HG03196 (cell line): ENCODE measurements around the gene ICAM1.
A peak's percentile ranks its signal among the peaks of the same experiment; 100 is the strongest.
"Not testable (repeated sequence)": the region's sequence is repeated elsewhere in the genome, so short reads cannot be mapped to it uniquely, and the experiment has no call there.

Experiments
- ATAC-seq: cut with Tn5 transposase; IDR thresholded peaks from one replicate; pipeline ENCODE4 v1.9.1; 2021; ENCODE audit not compliant: unreplicated experiment

ICAM1 gene, protein sequence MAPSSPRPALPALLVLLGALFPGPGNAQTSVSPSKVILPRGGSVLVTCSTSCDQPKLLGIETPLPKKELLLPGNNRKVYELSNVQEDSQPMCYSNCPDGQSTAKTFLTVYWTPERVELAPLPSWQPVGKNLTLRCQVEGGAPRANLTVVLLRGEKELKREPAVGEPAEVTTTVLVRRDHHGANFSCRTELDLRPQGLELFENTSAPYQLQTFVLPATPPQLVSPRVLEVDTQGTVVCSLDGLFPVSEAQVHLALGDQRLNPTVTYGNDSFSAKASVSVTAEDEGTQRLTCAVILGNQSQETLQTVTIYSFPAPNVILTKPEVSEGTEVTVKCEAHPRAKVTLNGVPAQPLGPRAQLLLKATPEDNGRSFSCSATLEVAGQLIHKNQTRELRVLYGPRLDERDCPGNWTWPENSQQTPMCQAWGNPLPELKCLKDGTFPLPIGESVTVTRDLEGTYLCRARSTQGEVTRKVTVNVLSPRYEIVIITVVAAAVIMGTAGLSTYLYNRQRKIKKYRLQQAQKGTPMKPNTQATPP

DNA sequence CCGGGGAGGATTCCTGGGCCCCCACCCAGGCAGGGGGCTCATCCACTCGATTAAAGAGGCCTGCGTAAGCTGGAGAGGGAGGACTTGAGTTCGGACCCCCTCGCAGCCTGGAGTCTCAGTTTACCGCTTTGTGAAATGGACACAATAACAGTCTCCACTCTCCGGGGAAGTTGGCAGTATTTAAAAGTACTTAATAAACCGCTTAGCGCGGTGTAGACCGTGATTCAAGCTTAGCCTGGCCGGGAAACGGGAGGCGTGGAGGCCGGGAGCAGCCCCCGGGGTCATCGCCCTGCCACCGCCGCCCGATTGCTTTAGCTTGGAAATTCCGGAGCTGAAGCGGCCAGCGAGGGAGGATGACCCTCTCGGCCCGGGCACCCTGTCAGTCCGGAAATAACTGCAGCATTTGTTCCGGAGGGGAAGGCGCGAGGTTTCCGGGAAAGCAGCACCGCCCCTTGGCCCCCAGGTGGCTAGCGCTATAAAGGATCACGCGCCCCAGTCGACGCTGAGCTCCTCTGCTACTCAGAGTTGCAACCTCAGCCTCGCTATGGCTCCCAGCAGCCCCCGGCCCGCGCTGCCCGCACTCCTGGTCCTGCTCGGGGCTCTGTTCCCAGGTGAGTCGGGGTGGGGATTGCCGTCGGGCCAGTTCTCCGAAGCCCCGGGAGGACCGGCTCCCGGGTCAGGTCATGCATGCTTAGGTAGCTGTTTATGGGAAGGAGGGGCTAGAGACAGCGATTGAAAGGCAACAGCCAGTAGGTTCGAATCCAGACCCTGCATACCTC lies at the start of gene ICAM1:
ICAM1 (plus strand) TSS at position 505 of the 779 bp plus-strand sequence; CDS start at position 545, 40 bp downstream.
- peak; percentile 53 for ATAC-seq

DNA sequence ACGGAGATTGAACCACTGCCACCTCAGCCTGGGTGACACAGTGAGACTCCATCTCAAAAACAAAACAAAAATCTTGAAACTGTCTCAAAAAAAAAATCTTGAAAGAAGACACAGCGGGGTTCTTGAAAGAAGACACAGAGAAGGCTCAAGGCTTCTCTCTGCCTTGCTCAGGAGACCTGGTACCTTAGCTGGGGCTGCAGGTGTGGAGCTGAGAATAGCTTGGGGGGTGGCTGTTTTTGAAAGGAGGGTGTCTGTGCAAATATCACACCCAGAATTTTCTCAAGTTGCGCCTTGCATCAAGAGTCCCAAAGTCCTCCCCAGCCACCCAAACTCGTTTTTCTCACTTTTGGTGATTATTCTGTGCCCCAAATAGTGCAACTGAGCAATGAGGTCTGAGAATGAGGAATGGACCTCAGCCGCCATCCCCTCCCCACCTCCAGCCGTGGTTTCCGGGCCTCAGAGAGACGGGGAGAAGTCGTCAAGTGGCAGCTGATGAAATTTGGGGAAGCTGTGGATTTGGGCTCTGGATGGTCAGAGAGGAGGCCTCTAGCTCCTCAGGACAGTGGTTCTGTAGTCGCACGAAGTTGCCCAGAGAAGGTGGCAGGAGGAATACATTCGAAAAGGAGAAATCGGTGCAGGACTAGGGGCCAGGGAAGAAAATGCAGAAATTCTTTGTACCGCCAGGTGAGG lies 48.6 kb upstream of the ICAM1 start:
- no peak for ATAC-seq

DNA sequence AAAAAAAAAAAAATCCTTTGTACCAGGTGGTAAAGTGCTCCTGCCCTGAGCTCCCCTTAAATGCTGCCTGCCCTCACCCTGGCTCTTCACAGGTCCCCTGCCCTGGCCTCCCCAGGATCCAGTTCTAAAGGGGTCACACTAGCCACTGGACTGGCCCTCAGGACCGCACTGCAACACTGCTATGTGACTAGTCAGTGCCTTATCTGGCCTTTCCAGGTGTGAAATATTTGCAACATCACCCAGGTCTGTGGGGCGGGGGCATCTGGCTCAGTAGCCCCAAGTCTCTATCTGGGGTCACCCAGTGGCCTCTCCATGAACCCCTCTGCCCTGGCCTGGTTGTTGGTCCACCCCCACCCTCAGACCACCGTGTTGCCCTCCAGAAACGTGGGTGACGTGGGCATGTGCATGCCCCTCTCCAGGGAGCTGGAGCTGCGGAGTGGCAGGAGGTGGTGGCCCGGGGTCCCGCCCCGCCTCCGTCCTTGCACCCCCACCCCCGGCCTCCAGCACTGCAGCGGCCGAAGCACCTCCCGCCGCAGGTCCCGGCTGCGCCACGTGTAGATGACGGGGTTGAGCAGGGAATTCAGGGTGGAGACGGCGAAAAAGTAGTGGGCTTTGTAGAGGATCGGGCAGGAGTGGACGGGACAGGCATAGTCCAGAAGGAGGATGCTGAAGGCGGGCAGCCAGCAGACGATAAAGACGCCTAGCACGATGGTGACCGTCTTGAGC lies 47.3 kb upstream of the ICAM1 start:
- ATAC-seq = no peak

DNA sequence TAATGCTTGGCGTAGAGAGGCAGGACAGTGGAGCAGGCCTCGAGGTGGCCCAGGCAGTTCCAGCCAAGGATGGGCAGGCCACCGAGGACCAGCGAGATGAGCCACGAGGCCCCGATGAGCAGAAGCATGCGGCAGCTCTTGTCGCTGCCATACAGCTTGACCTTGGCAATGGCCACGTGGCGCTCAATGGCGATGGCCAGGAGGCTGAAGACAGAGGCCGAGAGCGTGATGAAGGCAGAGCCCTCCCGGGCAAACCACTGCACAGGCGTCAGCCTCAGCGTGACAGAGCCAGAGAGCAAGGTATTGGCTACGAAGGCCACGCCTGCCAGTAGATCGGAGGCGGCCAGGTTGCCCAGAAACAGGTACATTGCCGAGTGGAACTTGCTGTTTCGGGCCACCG lies 46.6 kb upstream of the ICAM1 start:
- no peak for ATAC-seq

DNA sequence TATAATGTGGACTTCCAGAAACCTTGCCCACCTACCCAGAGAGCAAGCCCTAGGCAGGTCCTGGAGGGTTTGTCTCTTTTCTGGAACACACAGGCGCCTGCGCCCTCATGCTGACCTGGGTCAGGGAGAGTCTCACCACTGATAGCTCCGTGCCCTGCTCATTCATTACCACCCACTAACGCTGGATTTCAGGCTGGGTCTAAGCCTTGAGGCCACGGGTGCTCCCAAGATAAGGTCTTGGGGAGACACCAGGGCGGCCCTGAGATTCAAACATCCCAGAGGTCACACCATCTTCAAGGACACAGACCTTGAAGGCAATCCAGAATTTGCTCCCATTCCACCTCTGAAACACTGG lies 44.9 kb upstream of the ICAM1 start:
- no peak for ATAC-seq

DNA sequence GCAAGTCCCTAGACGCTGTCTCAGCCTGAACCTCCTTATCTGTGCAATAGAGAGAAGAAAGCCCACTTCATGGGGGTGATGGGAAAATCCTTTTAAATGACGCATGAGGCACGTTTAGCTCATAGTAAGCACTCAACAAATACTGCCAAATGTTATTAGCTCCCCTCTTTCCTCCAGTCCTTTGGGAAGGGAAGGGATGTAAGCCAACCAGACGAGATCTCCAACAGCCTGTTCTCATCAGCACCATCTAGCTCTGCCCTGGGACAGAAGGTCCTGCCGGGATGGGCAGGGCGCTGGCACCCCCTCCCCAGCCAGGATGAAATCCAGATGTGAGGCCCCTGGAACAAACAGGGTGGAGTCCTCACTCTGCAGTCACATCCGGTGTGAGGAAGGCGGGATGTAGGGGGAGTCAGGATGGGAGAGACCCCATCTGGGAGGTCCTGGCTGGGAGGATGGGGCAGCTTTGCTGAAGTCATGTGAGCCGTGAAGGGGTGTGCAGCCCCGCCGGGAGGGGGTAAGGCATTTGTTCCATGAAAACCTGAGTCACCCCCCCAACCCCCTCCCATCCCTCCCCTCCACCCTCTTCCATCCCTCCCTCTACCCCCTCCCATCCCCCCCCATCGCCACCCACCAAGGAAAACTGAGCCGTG lies 44.4 kb upstream of the ICAM1 start:
- no peak for ATAC-seq

DNA sequence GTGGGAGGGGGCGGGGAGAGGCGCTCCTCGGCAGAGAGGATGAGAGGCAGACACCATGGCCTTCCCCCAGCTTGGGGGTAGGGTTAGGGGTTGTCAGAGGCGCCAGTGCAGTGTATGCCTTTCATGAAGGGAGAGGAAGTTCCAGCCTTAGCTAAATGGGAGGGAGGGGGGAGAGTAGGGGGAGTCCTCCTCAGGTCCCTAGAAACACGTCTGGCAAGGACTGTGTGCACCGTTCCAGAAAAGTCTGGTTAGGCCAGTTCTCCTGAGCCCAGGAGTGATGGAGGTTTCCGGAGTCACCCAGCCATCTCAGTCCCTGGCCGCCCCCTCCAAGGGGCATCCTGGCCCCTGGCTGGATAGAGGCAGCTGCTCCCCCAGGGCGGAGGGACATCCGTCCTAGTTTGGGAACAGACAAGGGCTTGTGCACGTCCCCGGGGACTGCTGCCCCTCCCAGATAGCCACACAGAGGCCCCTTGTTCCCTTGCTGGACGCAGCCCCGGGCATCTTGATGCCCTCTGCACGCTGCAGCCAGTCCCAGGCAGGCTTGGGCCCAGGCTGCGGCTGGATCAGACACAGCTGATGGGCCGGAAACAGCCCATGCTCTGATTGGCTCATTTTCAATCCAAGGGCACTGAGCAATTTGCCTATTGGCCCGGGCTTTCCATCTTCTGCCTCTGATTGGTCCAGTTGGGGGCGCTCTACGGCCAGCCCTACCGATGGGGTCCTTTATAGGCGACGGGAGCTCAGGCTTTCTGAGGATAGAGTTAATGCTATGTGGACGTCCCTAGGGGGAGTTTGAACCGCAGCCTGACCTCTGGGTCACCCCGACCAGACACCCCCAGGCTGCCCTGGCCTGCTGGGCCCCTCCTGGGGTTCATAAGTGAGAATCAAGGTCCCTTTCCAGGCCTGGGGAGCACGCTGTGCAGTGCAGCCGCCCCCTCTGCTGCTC lies 43.6 kb upstream of the ICAM1 start:
- ATAC-seq = no peak

DNA sequence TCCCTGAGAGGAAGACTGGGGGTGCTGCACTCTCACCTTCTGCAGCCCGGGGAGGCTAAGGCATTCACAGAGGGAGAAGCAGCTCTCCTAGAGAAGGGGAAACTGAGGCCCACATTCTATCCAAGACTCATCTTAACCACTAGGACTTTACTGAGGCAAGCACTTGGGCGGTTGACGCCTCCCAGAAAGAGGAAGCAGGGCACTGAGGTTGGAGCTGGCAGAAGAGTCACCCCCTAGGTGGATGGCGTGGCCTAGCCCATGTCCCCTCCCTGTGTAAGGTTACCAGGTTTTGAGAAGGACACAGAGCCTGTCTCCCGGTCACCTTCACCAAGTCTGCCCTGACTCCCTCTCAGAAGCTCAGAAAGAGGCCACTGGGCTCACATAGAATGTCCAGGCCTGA lies 42.5 kb upstream of the ICAM1 start:
- no peak for ATAC-seq

DNA sequence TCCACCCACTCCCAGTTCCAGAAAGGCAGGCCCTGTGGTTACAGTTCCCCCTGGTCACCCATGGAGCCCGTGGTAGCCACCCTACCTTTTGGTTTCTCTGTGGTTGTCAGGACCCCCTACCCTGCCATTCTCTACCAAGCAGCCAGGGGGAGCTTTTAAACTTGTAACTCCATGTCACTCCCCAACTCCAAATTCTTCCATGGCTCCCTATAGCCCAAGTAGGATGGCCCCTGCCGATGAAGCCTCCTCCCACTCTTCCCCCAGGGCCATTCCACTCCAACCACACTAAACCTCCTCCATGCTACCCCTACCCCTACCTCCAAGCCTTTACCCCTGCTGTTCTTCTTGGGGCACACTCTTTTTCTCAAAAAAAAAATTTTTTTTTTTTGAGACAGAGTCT lies 42.0 kb upstream of the ICAM1 start:
- no peak for ATAC-seq

DNA sequence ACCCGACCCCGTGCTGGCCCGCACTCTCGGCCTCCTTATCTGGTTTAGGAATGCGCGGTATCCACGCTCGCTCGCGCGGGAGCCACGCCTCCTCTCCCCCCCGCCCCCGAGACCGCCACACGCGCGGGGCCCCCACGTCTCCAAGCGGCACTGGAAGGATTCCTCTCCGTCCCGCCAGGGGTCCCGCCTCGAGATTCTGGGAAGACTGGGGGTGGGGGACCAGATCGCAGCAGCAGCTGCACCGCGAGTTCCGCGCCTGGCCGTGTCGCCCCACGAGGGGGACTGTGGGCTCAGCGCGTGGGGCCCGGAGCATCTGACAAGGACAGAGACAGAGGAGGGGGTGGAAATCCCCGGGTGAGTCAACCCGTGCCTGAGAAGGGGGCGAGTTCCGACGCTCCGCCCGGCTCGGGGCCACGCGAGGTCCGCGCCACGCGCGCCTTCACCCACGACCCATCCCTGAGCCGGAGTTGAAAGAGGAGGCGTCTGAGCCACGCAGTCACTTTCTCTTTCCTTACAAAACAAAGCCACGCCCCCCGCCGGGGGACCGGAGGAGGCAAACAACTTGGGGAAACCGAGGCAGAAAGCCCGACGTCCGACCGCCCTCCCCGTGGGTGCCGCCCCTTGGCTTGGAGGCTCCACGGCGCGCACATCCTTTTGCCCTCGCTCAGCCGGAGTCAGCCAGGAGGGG lies 40.6 kb upstream of the ICAM1 start:
- no peak for ATAC-seq

DNA sequence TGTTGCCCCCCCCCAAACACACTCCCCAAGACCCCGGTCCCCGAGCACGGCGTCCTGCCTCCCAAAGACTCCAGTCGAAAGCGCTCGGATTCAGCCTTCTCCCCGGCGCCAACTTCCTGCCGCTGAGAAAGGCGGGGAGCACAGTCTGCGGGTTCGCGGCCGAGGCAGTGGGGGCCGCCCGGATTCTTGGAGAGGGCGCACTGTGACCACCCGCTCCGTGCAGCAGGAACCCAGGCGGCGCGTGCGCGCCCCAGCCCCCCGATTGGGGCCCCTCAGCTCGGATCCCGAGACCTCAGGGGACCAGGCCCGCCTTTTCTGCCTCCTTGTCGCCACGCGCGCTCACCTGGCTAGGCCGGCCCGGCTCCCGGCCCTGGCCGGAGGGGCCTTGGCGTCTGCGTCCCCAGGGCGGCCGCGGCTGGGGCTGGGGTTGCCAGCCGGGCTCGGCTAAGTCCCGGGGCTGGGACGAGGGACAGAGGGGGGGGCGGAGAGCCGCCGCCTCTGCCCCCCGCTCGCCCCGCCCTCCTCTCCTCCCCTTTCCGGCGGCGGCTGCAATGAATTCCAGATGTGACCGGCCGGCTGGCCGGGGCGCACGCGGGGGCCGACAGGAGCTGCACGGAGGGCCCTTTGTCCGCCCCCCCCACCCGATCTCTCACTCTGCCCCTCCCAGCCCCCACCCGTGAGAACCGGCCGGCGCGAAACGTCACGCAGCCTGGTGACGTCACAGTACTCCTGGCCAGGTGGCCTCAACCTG lies 39.9 kb upstream of the ICAM1 start, which contains the start of gene S1PR2:
S1PR2 (minus strand) TSS at position 471 of the 751 bp plus-strand sequence. CDS start 6,426 bp downstream, outside the sequence.
- ATAC-seq = peak; percentile 37

DNA sequence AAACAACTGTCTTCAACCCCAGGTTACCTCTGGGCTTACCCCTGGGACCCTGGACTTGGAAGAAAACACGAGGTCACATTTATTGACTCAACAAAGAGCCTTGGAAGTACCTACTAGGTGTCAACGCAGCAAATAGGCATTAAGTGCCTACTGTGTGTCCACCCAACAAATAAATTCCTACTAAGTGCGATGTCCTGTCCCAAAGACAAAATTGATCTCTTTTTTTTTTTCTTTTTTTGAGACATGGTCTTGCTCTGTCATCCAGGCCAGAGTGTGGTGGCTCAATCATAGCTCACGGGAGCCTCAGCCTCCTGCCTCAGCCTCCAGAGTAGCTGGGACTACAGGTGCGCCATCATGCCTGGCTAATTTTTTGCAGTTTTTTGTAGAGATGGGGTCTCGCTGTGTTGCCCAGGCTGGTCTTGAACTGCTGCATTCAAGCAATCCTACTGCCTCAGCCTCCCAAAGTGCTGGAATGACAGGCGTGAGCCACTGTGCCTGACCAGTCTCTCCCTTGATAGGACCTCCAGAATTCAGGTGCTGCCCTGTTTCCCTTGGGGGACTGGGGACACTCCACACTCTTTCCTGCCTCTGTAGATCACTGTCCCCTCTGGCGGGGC lies 39.2 kb upstream of the ICAM1 start:
- ATAC-seq = no peak

DNA sequence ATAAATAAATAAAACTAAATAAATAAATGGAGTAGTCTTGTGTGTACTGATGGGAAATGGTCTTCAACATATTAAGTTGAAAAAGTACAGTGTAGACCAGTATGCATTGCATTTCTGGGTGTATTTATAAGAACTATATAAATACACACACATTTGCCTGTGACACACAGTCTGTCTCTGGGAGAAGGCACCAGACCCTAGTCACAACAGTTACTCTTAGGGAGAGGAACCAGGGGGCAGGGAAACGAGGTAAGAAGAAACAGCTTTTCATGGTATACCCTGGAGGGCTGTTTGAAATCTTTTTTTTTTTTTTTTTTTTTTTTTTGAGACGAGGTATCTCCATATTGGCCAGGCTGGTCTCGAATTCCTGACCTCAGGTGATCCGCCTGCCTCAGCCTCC lies 37.0 kb upstream of the ICAM1 start:
- ATAC-seq = no peak

DNA sequence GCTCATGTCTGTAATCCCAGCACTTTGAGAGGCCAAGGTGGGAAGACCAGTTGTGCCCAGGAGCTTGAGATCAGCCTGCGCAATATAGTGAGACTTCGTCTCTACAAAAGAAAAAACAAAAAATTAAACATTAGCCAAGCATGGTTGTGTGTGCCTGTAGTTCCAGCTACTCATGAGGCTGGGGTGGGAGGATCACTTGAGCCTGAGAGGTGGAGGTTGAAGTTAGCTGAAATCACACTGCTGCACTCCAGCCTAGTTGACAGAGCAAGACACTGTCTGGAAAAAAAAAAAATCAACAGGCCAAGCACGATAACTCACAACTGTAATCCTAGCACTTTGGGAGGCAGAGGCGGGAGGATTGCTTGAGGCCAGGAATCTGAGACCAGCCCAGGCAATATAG lies 35.9 kb upstream of the ICAM1 start:
- ATAC-seq = no peak

DNA sequence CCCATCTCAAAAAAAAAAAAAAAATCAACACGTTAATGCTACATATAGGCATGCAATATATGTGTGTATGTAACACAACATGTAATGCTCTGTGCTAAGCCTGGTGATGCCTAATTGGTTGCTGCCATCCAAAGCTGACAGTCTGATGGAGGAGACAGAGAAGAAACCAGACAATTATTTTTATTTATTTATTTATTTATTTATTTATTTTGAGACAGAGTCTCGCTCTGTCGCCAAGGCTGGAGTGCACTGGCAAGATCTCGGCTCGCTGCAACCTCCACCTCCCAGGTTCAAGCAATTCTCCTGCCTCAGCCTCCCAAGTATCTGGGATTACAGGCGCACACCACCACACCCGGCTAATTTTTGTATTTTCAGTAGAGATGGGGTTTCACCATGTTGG lies 35.5 kb upstream of the ICAM1 start:
- not testable (repeated sequence) for ATAC-seq

DNA sequence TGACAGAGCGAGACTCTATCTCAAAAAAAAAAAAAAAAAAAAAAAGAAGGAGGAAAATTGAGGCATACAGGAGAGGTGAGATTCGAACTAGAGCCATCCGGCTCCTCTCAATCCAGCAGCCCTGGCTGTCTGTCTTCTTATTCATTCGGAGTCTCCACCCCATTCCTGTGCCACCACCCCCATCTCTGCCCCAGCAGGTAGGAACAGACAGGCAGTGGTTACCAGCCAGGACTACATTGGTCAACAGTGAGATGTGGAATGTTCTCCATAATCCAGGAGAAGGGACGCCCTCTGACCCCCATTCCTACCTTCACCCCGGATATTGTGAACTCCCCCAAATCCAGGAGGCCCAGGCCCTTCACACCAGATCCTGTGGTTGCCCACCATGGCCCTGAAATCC lies 33.2 kb upstream of the ICAM1 start:
- ATAC-seq = no peak

DNA sequence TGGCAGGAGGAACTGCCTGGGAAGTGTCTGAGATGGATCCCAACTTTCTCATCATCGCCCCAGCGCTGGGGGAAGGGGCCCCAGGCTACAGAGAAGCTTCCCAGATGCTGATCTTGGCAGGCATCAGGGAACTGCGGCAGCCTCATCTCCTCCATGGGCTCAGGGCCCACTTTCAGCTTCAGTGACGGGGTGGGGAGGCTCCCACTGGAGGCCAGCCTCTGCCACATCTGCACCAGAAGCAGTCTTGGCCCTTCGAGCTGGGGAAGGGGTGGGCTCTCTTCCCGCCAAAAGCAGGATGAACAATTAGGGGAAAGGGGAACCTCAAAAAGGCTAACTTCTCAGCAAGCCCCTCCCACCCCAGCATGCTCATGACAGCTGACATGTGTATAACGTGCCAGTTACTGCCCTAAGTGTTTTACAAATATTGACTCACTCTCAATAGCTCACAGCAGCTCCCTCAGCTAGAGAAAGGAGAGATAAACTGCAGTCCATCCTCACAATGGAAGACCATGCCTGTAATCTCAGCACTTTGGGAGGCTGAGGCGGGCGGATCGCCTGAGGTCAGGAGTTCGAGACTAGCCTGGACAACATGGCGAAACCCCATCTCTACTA lies 32.6 kb upstream of the ICAM1 start:
- ATAC-seq = no peak
